IMR-90 (cell line): ENCODE measurements around the gene MPRIP.

Experiments
- CTCF ChIP-seq: conservative IDR thresholded peaks from 2 replicates; pipeline ENCODE4 v1.5.1; 2012; ENCODE audit warnings: mild to moderate bottlenecking, low read depth, low read length, improper control_type of control experiment
- MXI1 ChIP-seq: IDR thresholded peaks from 2 replicates; pipeline ENCODE4 v1.6.1; 2012; ENCODE audit warnings: low read depth, mild to moderate bottlenecking, low read length, moderate library complexity, borderline replicate concordance
- POLR2A ChIP-seq: IDR thresholded peaks from 2 replicates; pipeline ENCODE4 v1.6.1; 2012; ENCODE audit warnings: mild to moderate bottlenecking, low read depth, low read length
- RAD21 ChIP-seq: IDR thresholded peaks from 2 replicates; pipeline ENCODE4 v1.6.1; 2012; ENCODE audit warnings: low read length, improper control_type of control experiment

GRCh38 chr17:17206124-17206912 lies 164.1 kb downstream of the MPRIP start, which contains the start of gene PLD6:
- TF ChIP-seq CTCF (no peak), RAD21 (no peak), MXI1 (no peak; the same call in 1 of the 2 replicates), POLR2A (no peak)
